Ascending aorta (tissue), 2 donors: ENCODE data around the gene APBA2. TPM values are rescaled to one million over a fixed set of nuclear protein-coding genes. Genes with fewer than 3 reads are reported as not detected.

ENCODE experiments used
- DNase-seq, 2 donors: peaks; one replicate each; pipeline ENCODE4 v3.0.0-alpha.2; 2019; ENCODE audit warnings: low spot score in 2 of 2
- H3K27ac ChIP-seq, 2 donors: fragments of 200-600 bp; sonication (generic); one replicate each; pipeline ENCODE4 v1.5.1; 2016 to 2017; ENCODE audit warnings: mild to moderate bottlenecking in 1 of 2
- H3K27me3 ChIP-seq: fragments of 200-600 bp; sonication (generic); one replicate; pipeline ENCODE4 v1.5.1; 2017
- H3K36me3 ChIP-seq, 2 donors: fragments of 200-600 bp; sonication (generic); one replicate each; pipeline ENCODE4 v1.5.1; 2016
- H3K4me1 ChIP-seq, 2 donors: fragments of 200-600 bp; sonication (generic); one replicate each; pipeline ENCODE4 v1.5.1; 2016 to 2017; ENCODE audit warnings: mild to moderate bottlenecking in 1 of 2
- H3K4me3 ChIP-seq, 2 donors: fragments of 200-600 bp; sonication (generic); one replicate each; pipeline ENCODE4 v1.5.1; 2016 to 2017; ENCODE audit warnings: mild to moderate bottlenecking in 1 of 2
- H3K9me3 ChIP-seq, 2 donors: fragments of 200-600 bp; sonication (generic); one replicate each; pipeline ENCODE4 v1.5.1; 2016
- CTCF ChIP-seq, 3 experiments: fragments of 200-600 bp in 2 of 3; fragments of 450-650 bp in 1 of 3; sonication (generic) in 2 of 3; IDR thresholded peaks; one replicate each; pipeline ENCODE4 v1.5.1; 2016 to 2019; ENCODE audit warnings: antibody characterized with exemption in 3 of 3, mild to moderate bottlenecking in 1 of 3, moderate library complexity in 1 of 3
- intact Hi-C: fragments of 100-400 bp; cut with DNase I; formaldehyde crosslinking; loops from one replicate; pipeline ENCODE4 v1.15.1; 2023
- total RNA-seq: library from RNA; depleted of rRNA; stranded (reverse); fragments of >200 nt; gene quantifications from one replicate; pipeline ENCODE4 v1.1.0, GENCODE V29; 2016

APBA2 gene
- total RNA-seq, 1 donor from 2014 or later, result 2.4 TPM

GRCh38 chr15:29143909-29144635 is 258.3 kb downstream of the APBA2 start:
- no peak overlapping the region for H3K4me3 ChIP-seq
- no peaks in the 10 kb centered on the region for H3K27me3 ChIP-seq
- no peaks in the 10 kb centered on the region for H3K36me3 ChIP-seq
- no peak for DNase-seq
- no peak overlapping the region for H3K27ac ChIP-seq
- no peaks in the 10 kb centered on the region for H3K4me1 ChIP-seq
- intact Hi-C loops, result no loop called here
- TF ChIP-seq CTCF (IDR thresholded peaks at IDR 0.05), result no peak
- no peaks in the 10 kb centered on the region for H3K9me3 ChIP-seq

- H3K27me3 ChIP-seq, result no peaks in the 10 kb centered on the region
- DNase-seq, result no peak
- H3K4me3 ChIP-seq, result no peak overlapping the region
- no peaks in the 10 kb centered on the region for H3K4me1 ChIP-seq
- no peaks in the 10 kb centered on the region for H3K36me3 ChIP-seq
- TF ChIP-seq CTCF (IDR thresholded peaks at IDR 0.05), result no peak
- intact Hi-C loops, result no loop called here
- H3K27ac ChIP-seq, result no peak overlapping the region
- peaks cover 0 to 4% of the 10 kb centered on the region in 2 donors for H3K9me3 ChIP-seq
These were observed 263.9 kb downstream of the APBA2 start for GRCh38 chr15:29149738-29150075.

- H3K27ac ChIP-seq, result no peak overlapping the region
- no peaks in the 10 kb centered on the region for H3K27me3 ChIP-seq
- peaks cover 0 to 4% of the 10 kb centered on the region in 2 donors for H3K9me3 ChIP-seq
- no peaks in the 10 kb centered on the region for H3K36me3 ChIP-seq
- H3K4me3 ChIP-seq, result no peak overlapping the region
- TF ChIP-seq CTCF (IDR thresholded peaks at IDR 0.05), result no peak
- no peak for DNase-seq
- intact Hi-C loops, result no loop called here
- H3K4me1 ChIP-seq, result no peaks in the 10 kb centered on the region
These were observed 265.0 kb downstream of the APBA2 start for GRCh38 chr15:29150515-29151483.

- no peaks in the 10 kb centered on the region for H3K27me3 ChIP-seq
- H3K4me1 ChIP-seq, result no peaks in the 10 kb centered on the region
- peaks cover 0 to 4% of the 10 kb centered on the region in 2 donors for H3K9me3 ChIP-seq
- no peak overlapping the region for H3K4me3 ChIP-seq
- intact Hi-C loops, result no loop called here
- no peak for DNase-seq
- H3K27ac ChIP-seq, result no peak overlapping the region
- TF ChIP-seq CTCF (IDR thresholded peaks at IDR 0.05), result no peak
- no peaks in the 10 kb centered on the region for H3K36me3 ChIP-seq
These were observed 265.7 kb downstream of the APBA2 start for GRCh38 chr15:29151484-29151857.

- no peak for TF ChIP-seq CTCF (IDR thresholded peaks at IDR 0.05)
- Histone ChIP-seq H3K36me3 (no peaks in the 10 kb centered on the region), H3K4me3 (no peak overlapping the region), H3K27me3 (no peaks in the 10 kb centered on the region), H3K9me3 (peaks cover 0 to 9% of the 10 kb centered on the region in 2 donors), H3K4me1 (no peaks in the 10 kb centered on the region), H3K27ac (no peak overlapping the region)
- no peak for DNase-seq
- intact Hi-C loops, result no loop called here
These were observed 270.7 kb downstream of the APBA2 start for GRCh38 chr15:29156521-29156920.
